GM19455 (cell line): Measurements from ENCODE around the gene DUS2.
"Not testable (repeated sequence)": the region's sequence is repeated elsewhere in the genome, so short reads cannot be mapped to it uniquely, and the experiment has no call there.

Experiments used
- ATAC-seq: cut with Tn5 transposase; IDR thresholded peaks from one replicate; pipeline ENCODE4 v1.9.1; 2021; ENCODE audit not compliant: unreplicated experiment

DUS2 gene

DNA sequence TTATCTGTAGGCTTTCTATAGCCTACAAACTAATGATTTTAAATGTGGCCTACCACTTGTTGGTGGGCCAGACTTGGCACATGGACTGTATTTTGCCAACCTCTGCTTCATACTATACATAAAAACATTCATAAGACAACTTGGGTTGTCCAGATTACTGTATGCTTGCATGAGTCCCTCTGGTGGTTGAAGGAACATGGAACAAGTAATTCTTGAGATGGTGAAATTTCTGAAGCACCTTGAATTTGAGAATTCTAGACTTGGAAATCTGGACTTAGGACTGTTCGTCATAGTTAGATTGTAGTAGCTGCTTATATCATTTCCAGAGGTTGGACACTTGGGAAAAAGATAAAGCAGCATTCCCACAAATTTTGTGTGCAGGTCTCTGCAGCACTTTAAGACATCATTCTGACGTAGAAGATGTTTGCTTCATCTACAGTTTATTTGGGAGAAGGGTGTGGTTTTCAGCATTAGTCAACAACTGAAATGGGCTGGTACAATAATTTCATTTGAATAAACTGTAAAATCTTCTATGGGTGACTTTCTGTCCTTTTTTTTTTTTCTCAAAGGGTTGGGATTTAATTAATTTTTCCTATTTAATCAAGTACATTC lies 93.3 kb downstream of the DUS2 start:
- no peak for ATAC-seq

DNA sequence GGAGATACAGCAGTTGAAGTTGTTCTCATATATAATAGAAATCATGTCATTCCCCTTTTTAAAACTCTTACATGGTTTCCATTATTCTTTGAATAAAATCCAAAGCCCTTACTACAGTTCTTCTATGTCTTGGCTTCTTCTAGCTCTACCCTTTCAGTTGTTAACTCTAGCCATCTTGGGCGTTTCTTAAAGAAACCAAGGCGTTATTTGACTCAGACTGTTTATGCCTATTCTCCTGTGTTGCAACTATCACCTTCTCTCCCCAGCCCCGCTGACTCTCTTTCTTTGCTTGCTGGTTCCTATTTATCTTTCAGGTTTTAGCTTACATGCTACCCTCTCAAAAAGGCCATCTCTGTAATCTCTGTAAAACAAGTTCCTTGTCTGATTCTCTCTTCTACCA lies 94.8 kb downstream of the DUS2 start:
- no peak for ATAC-seq

DNA sequence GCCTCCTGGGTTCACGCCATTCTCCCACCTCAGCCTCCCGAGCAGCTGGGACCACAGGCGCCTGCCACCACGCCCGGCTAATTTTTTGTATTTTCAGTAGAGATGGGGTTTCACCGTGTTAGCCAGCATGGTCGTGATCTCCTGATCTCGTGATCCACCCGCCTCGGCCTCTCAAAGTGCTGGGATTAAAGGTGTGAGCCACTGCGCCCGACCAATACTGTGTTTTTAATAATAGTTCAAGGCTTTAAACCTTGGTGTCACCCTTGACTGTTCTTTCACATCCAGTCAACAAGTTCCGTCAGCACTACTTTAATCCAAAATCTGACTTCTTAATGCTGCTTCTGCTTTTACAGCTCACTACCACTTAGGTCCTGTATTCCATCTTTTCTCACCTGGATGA lies 95.9 kb downstream of the DUS2 start:
- ATAC-seq: not testable (repeated sequence)

DNA sequence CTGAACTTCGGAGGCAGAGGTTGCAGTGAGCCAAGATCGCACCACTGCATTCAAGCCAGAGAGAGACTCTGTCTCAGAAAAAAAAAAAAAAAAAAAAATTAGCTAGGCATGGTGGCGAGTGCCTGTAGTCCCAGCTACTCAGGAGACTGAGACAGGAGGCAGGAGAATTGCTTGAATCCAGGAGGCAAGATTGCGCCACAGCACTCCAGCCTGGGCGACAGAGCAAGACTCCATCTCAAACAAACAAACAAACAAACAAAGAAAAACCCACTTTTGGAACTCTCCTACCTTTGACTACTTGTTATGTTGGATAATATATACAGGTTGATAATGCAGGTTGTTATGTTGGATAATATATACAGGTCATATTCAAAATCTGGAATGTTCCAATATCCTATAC lies 97.4 kb downstream of the DUS2 start:
- ATAC-seq: not testable (repeated sequence)

DNA sequence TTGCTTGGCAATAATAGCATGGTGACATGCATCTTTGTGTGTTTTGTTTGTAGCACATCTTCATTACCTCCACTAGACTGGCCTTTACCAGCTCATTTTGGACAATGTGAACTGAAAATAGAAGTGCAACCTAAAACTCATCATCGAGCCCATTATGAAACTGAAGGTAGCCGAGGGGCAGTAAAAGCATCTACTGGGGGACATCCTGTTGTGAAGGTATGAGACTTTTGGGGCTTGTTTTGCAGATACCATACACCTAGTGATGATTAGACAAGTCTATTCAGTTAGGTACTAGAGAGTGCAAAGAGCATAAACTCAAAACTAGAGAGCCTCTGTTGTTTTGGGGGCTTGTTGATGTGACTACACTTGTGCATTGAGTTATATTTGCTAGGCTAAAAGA lies 103.3 kb downstream of the DUS2 start:
- ATAC-seq: no peak

DNA sequence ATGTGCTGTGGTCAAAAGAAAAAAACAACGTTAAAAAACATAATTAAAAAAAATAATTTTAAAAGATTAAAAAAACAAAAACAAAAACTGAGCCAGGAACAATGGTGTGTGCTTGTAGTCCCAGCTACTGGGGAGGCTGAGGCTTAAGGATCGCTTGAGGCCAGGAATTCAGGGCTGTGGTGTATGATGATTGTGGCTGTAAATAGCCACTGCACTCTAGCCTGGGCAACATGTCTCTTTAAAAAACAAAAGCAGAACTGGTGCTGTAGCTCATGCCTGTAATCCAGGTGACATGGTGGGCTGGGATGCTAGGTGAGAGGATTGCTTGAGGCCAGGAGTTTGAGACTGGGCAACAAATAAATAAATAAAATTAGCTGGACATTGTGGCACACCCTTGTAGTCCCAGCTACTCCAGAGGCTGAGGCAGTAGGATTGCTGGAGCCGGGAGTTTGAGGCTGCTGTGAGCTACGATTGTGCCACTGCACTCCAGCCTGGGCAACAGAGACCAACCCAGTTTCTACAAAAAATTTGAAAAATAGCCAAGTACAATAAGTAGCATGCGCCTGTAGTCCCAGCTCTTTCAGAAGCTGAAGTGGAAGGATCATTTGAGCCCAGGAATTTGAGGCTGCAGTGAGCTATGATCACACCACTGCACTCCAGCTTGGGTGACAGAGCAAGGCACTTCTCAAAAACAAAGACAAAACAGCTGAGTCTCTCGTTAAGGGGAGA lies 105.7 kb downstream of the DUS2 start:
- ATAC-seq: no peak
